ENCODE measurements around the gene TJP2.

TJP2 gene

DNA sequence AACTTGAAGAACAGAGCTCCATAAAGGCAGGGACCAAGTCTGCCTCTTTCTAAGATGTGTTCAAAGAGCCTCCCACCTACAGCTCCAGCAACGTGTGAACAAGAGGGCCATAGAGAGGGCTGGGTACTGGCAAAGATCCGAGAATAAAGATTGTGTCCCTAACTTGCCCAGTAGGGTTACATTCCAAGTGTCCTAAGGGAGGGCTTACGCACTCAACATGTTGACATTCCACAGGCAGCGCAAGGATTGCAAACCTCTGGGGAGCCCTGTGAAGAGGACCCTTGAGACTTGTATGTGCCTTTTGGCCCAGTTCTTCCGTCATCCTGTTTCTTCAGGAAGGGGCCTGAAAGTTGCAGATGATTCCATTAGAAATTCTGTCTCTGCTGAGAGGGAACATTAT lies 102.7 kb downstream of the TJP2 start:
- Histone ChIP-seq H3K4me3 (ENCODE audit: insufficient read depth in 1 of 2, low read depth in 1 of 2, low read length in 2 of 2) (no peak overlapping the region), H3K9ac (ENCODE audit: low read length) (no peak overlapping the region), H2AFZ (ENCODE audit: low read depth, low read length) (no peak overlapping the region), H3K4me1 (ENCODE audit: control insufficient read depth, insufficient read depth, low read depth, low read length) (no peaks in the 10 kb centered on the region), H3K79me1 (replicated peaks; ENCODE audit: low read length, poor library complexity, severe bottlenecking) (no peaks in the 10 kb centered on the region), H3K4ac (ENCODE audit: low read depth in 1 of 2, low read length in 2 of 2) (no peak overlapping the region), H2BK5ac (ENCODE audit: low read depth, low read length, poor library complexity, severe bottlenecking) (no peak overlapping the region), H3K14ac (ENCODE audit: low read length in 2 of 2) (no peak overlapping the region), H3K4me2 (ENCODE audit: low read length, poor library complexity, severe bottlenecking) (no peak overlapping the region), H4K91ac (ENCODE audit: low read length) (no peak overlapping the region), H3K27me3 (ENCODE audit: control insufficient read depth in 1 of 2, insufficient read depth in 1 of 2, low read length in 2 of 2) (no peaks in the 10 kb centered on the region), H2BK15ac (ENCODE audit: low read depth, poor library complexity, severe bottlenecking) (no peak overlapping the region), H4K8ac (ENCODE audit: low read length) (no peak overlapping the region), H3K9me3 (ENCODE audit: control insufficient read depth, low read length) (peaks cover 9% of the 10 kb centered on the region), H2AK5ac (ENCODE audit: low read length, severe bottlenecking) (no peak overlapping the region), H3K27ac (ENCODE audit: low read length, poor library complexity, severe bottlenecking) (no peak overlapping the region), H3K23ac (ENCODE audit: low read length in 2 of 2) (no peak overlapping the region), H2BK120ac (ENCODE audit: low read depth, low read length) (no peak overlapping the region), H3K36me3 (ENCODE audit: control insufficient read depth in 1 of 2, insufficient read depth in 2 of 2, low read depth in 1 of 2, low read length in 2 of 2) (no peaks in the 10 kb centered on the region), H2BK12ac (ENCODE audit: low read length in 2 of 2) (no peak overlapping the region), H3K18ac (ENCODE audit: low read depth in 1 of 2, low read length in 2 of 2) (no peak overlapping the region)
- peak; percentile 28 for DNase-seq
- 50% methylated on average over 4 of the region's 5 CpGs for WGBS

DNA sequence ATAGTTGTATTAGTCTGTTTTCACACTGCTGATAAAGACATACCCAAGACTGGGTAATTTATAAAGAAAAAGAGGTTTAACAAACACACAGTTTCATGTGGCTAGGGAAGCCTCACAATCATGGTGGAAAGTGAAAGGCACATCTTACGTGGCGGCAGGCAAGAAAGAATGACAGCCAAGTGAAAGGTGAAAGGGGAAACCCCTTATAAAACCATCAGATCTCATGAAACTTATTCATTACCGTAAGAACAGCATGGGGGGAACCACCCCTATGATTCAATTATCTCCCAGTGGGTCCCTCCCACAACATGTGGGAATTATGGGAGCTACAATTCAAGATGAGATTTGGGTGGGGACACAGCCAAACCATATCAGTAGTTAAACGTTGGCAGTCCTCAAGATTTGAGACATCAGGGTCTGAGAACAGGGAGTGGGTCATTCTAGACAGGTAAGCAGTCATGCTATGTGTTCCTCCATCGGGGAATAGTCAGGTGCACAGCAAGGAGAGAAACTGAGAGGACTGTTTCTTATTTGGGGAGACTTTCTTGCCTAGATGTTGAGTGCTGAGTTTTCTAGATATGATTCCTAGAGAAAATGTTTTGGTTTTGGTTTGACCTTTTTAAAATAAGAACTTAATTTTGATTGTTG lies 105.1 kb downstream of the TJP2 start:
- no peak overlapping the region for H2BK5ac ChIP-seq (ENCODE audit: low read depth, low read length, poor library complexity, severe bottlenecking)
- H2BK12ac ChIP-seq (ENCODE audit: low read length in 2 of 2), result no peak overlapping the region
- no peaks in the 10 kb centered on the region for H3K79me1 ChIP-seq (replicated peaks; ENCODE audit: low read length, poor library complexity, severe bottlenecking)
- WGBS, result 87% methylated on average over 4 of the region's 5 CpGs
- H3K4me1 ChIP-seq (ENCODE audit: control insufficient read depth, insufficient read depth, low read depth, low read length), result no peaks in the 10 kb centered on the region
- H2AK5ac ChIP-seq (ENCODE audit: low read length, severe bottlenecking), result no peak overlapping the region
- H3K9me3 ChIP-seq (ENCODE audit: control insufficient read depth, low read length), result peaks cover 7% of the 10 kb centered on the region
- no peak overlapping the region for H2AFZ ChIP-seq (ENCODE audit: low read depth, low read length)
- DNase-seq, result no peak
- H3K27me3 ChIP-seq (ENCODE audit: control insufficient read depth in 1 of 2, insufficient read depth in 1 of 2, low read length in 2 of 2), result no peaks in the 10 kb centered on the region
- H3K36me3 ChIP-seq (ENCODE audit: control insufficient read depth in 1 of 2, insufficient read depth in 2 of 2, low read depth in 1 of 2, low read length in 2 of 2), result no peaks in the 10 kb centered on the region
- no peak overlapping the region for H3K18ac ChIP-seq (ENCODE audit: low read depth in 1 of 2, low read length in 2 of 2)
- H4K8ac ChIP-seq (ENCODE audit: low read length), result no peak overlapping the region
- H3K23ac ChIP-seq (ENCODE audit: low read length in 2 of 2), result no peak overlapping the region
- no peak overlapping the region for H3K9ac ChIP-seq (ENCODE audit: low read length)
- H3K27ac ChIP-seq (ENCODE audit: low read length, poor library complexity, severe bottlenecking), result no peak overlapping the region
- no peak overlapping the region for H3K4ac ChIP-seq (ENCODE audit: low read depth in 1 of 2, low read length in 2 of 2)
- H2BK120ac ChIP-seq (ENCODE audit: low read depth, low read length), result no peak overlapping the region
- H2BK15ac ChIP-seq (ENCODE audit: low read depth, poor library complexity, severe bottlenecking), result no peak overlapping the region
- H4K91ac ChIP-seq (ENCODE audit: low read length), result no peak overlapping the region
- H3K14ac ChIP-seq (ENCODE audit: low read length in 2 of 2), result no peak overlapping the region
- H3K4me2 ChIP-seq (ENCODE audit: low read length, poor library complexity, severe bottlenecking), result no peak overlapping the region
- no peak overlapping the region for H3K4me3 ChIP-seq (ENCODE audit: insufficient read depth in 1 of 2, low read depth in 1 of 2, low read length in 2 of 2)

DNA sequence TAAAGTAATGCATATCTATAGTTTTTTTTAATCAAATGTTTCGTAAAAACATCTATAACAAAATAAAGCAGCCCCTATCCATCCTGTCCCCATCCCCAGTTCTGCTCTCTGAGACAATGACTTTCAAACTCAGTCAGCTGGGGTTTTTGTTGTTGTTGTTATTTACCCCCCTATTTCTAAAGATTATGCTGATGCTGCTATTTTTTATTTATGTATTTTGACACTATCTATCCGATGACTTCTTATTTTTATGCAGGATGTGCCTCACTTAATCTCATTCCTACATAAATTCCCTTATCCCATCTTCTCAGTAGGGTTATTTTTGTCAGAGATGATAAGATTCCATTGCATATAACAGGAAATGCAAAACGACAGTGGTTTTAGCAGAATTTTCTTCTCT lies 105.7 kb downstream of the TJP2 start:
- no peaks in the 10 kb centered on the region for H3K4me1 ChIP-seq (ENCODE audit: control insufficient read depth, insufficient read depth, low read depth, low read length)
- H2BK5ac ChIP-seq (ENCODE audit: low read depth, low read length, poor library complexity, severe bottlenecking), result no peak overlapping the region
- H3K27me3 ChIP-seq (ENCODE audit: control insufficient read depth in 1 of 2, insufficient read depth in 1 of 2, low read length in 2 of 2), result no peaks in the 10 kb centered on the region
- H3K79me1 ChIP-seq (replicated peaks; ENCODE audit: low read length, poor library complexity, severe bottlenecking), result no peaks in the 10 kb centered on the region
- H2BK12ac ChIP-seq (ENCODE audit: low read length in 2 of 2), result no peak overlapping the region
- no peak overlapping the region for H3K9ac ChIP-seq (ENCODE audit: low read length)
- H3K9me3 ChIP-seq (ENCODE audit: control insufficient read depth, low read length), result peaks cover 3% of the 10 kb centered on the region
- no peaks in the 10 kb centered on the region for H3K36me3 ChIP-seq (ENCODE audit: control insufficient read depth in 1 of 2, insufficient read depth in 2 of 2, low read depth in 1 of 2, low read length in 2 of 2)
- H3K4ac ChIP-seq (ENCODE audit: low read depth in 1 of 2, low read length in 2 of 2), result no peak overlapping the region
- H3K4me2 ChIP-seq (ENCODE audit: low read length, poor library complexity, severe bottlenecking), result no peak overlapping the region
- WGBS, result 31% methylated on average over 1 of the region's 3 CpGs
- DNase-seq, result peak; percentile 9
- H4K8ac ChIP-seq (ENCODE audit: low read length), result no peak overlapping the region
- H2BK120ac ChIP-seq (ENCODE audit: low read depth, low read length), result no peak overlapping the region
- no peak overlapping the region for H3K18ac ChIP-seq (ENCODE audit: low read depth in 1 of 2, low read length in 2 of 2)
- H3K23ac ChIP-seq (ENCODE audit: low read length in 2 of 2), result no peak overlapping the region
- no peak overlapping the region for H4K91ac ChIP-seq (ENCODE audit: low read length)
- H3K4me3 ChIP-seq (ENCODE audit: insufficient read depth in 1 of 2, low read depth in 1 of 2, low read length in 2 of 2), result no peak overlapping the region
- no peak overlapping the region for H3K14ac ChIP-seq (ENCODE audit: low read length in 2 of 2)
- no peak overlapping the region for H3K27ac ChIP-seq (ENCODE audit: low read length, poor library complexity, severe bottlenecking)
- no peak overlapping the region for H2AFZ ChIP-seq (ENCODE audit: low read depth, low read length)
- no peak overlapping the region for H2AK5ac ChIP-seq (ENCODE audit: low read length, severe bottlenecking)
- H2BK15ac ChIP-seq (ENCODE audit: low read depth, poor library complexity, severe bottlenecking), result no peak overlapping the region

DNA sequence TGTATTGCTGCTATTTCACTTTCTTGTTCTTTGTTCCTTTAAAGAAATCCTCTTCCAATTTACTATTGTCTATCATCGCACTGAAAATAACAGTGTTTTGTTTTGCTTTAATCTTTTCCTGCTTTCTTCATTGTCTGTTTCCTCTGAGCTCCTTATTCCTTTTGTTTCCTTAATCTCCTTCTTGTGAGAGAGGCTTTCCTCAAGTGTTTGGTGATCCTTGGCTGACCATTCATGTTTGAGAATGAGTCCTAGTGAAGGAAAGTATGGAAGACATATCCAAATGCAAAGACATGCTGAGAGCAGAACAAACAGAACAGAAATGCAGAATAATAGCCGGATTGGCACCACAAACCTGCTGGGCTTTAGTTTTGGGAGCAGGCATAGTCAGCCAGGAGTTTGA lies 108.9 kb downstream of the TJP2 start:
- WGBS, result 71% methylated on average over 2 of the region's 2 CpGs
- H3K9ac ChIP-seq (ENCODE audit: low read length), result no peak overlapping the region
- no peak overlapping the region for H4K8ac ChIP-seq (ENCODE audit: low read length)
- H3K4ac ChIP-seq (ENCODE audit: low read depth in 1 of 2, low read length in 2 of 2), result no peak overlapping the region
- H3K4me2 ChIP-seq (ENCODE audit: low read length, poor library complexity, severe bottlenecking), result no peak overlapping the region
- H3K79me1 ChIP-seq (replicated peaks; ENCODE audit: low read length, poor library complexity, severe bottlenecking), result no peaks in the 10 kb centered on the region
- H3K18ac ChIP-seq (ENCODE audit: low read depth in 1 of 2, low read length in 2 of 2), result no peak overlapping the region
- no peak overlapping the region for H2AFZ ChIP-seq (ENCODE audit: low read depth, low read length)
- no peak overlapping the region for H2AK5ac ChIP-seq (ENCODE audit: low read length, severe bottlenecking)
- no peak overlapping the region for H2BK15ac ChIP-seq (ENCODE audit: low read depth, poor library complexity, severe bottlenecking)
- H3K36me3 ChIP-seq (ENCODE audit: control insufficient read depth in 1 of 2, insufficient read depth in 2 of 2, low read depth in 1 of 2, low read length in 2 of 2), result no peaks in the 10 kb centered on the region
- no peak overlapping the region for H2BK120ac ChIP-seq (ENCODE audit: low read depth, low read length)
- H2BK12ac ChIP-seq (ENCODE audit: low read length in 2 of 2), result no peak overlapping the region
- no peak overlapping the region for H3K14ac ChIP-seq (ENCODE audit: low read length in 2 of 2)
- H3K27ac ChIP-seq (ENCODE audit: low read length, poor library complexity, severe bottlenecking), result no peak overlapping the region
- H3K23ac ChIP-seq (ENCODE audit: low read length in 2 of 2), result no peak overlapping the region
- no peak overlapping the region for H2BK5ac ChIP-seq (ENCODE audit: low read depth, low read length, poor library complexity, severe bottlenecking)
- no peaks in the 10 kb centered on the region for H3K9me3 ChIP-seq (ENCODE audit: control insufficient read depth, low read length)
- peaks cover under 1 to 2% of the 10 kb centered on the region in 2 experiments for H3K27me3 ChIP-seq (ENCODE audit: control insufficient read depth in 1 of 2, insufficient read depth in 1 of 2, low read length in 2 of 2)
- no peak overlapping the region for H4K91ac ChIP-seq (ENCODE audit: low read length)
- no peak for DNase-seq
- H3K4me1 ChIP-seq (ENCODE audit: control insufficient read depth, insufficient read depth, low read depth, low read length), result no peaks in the 10 kb centered on the region
- H3K4me3 ChIP-seq (ENCODE audit: insufficient read depth in 1 of 2, low read depth in 1 of 2, low read length in 2 of 2), result no peak overlapping the region
